ENCODE results near the gene DACH1.

Gene DACH1

DNA sequence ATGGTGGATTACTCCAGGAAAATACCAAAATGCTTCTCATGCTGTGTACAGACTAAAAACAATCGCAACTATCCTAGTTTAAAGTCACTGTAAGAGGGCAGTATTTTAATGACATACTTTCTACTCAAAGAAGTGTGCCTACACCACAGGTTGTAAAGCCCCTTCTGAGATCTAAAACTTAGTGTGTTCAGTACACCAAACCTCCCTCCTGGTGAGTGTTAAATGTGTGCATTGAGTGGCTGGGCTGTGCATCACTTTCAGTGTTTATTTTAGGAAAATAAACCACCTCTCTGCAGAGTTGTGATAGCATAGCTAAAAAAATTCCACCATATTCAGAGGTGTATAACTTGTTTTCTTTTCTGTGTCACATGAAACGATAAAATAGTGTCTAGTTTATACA lies 263.7 kb downstream of the DACH1 start:
- H3K4me3 ChIP-seq (replicated peaks; ENCODE audit: insufficient read depth, low read length) = no peak overlapping the region

GRCh38 chr13:71602344-71602743 lies 264.7 kb downstream of the DACH1 start:
- TF ChIP-seq SPI1 (IDR thresholded peaks at IDR 0.05; ENCODE audit: borderline replicate concordance, low read depth) = no peak
- Histone ChIP-seq H3K4me3 (replicated peaks; ENCODE audit: insufficient read depth, low read length) (no peak overlapping the region), H3K27ac (replicated peaks) (no peak overlapping the region), H3K27me3 (ENCODE audit: insufficient read depth, poor library complexity, severe bottlenecking) (no peaks in the 10 kb centered on the region)
- DNase-seq (ENCODE audit: low read depth in 1 of 2, low spot score in 1 of 2) = no peak

More for the DNA sequence above, 263.7 kb downstream of the DACH1 start:
- no peak overlapping the region for H3K27ac ChIP-seq (replicated peaks)
- no peaks in the 10 kb centered on the region for H3K27me3 ChIP-seq (ENCODE audit: insufficient read depth, poor library complexity, severe bottlenecking)
- TF ChIP-seq, protein P1, sequence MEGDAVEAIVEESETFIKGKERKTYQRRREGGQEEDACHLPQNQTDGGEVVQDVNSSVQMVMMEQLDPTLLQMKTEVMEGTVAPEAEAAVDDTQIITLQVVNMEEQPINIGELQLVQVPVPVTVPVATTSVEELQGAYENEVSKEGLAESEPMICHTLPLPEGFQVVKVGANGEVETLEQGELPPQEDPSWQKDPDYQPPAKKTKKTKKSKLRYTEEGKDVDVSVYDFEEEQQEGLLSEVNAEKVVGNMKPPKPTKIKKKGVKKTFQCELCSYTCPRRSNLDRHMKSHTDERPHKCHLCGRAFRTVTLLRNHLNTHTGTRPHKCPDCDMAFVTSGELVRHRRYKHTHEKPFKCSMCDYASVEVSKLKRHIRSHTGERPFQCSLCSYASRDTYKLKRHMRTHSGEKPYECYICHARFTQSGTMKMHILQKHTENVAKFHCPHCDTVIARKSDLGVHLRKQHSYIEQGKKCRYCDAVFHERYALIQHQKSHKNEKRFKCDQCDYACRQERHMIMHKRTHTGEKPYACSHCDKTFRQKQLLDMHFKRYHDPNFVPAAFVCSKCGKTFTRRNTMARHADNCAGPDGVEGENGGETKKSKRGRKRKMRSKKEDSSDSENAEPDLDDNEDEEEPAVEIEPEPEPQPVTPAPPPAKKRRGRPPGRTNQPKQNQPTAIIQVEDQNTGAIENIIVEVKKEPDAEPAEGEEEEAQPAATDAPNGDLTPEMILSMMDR (IDR thresholded peaks at IDR 0.05; ENCODE audit: insufficient read depth, low read length) = no peak
- TF ChIP-seq SPI1 (IDR thresholded peaks at IDR 0.05; ENCODE audit: borderline replicate concordance, low read depth) (no peak), REST (IDR thresholded peaks at IDR 0.05; ENCODE audit: insufficient replicate concordance, low read depth) (no peak), POLR2AphosphoS5 (IDR thresholded peaks at IDR 0.05; ENCODE audit: low read depth) (no peak), GABPA (IDR thresholded peaks at IDR 0.05; ENCODE audit: low read depth) (no peak)
- no peak for DNase-seq (ENCODE audit: low read depth in 1 of 2, low spot score in 1 of 2)

DNA sequence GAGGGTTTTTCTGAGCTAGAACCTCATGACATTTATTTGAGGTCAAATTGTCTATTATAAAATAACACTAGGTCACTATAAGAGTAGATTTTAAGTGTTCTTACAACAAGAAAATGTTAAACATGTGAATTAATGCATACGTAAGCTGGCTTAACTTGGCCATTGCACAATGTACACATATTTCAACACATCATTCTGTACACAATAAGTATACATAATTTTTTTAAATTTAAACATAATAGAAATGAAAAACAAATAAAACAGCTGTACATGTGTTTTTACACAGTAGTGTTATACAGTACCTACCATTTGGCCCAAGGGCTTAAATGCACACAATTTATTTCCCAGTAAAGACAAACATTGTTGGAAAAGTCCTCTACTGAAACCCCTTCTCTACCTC lies 269.9 kb downstream of the DACH1 start:
- no peak overlapping the region for H3K4me3 ChIP-seq (replicated peaks; ENCODE audit: insufficient read depth, low read length)
- no peak for DNase-seq (ENCODE audit: low read depth in 1 of 2, low spot score in 1 of 2)
- TF ChIP-seq, protein P1 (IDR thresholded peaks at IDR 0.05; ENCODE audit: insufficient read depth, low read length) = no peak
- TF ChIP-seq REST (IDR thresholded peaks at IDR 0.05; ENCODE audit: insufficient replicate concordance, low read depth) = no peak
- TF ChIP-seq GABPA (IDR thresholded peaks at IDR 0.05; ENCODE audit: low read depth) = no peak
- no peak for TF ChIP-seq SPI1 (IDR thresholded peaks at IDR 0.05; ENCODE audit: borderline replicate concordance, low read depth)
- H3K27ac ChIP-seq (replicated peaks) = no peak overlapping the region
- H3K27me3 ChIP-seq (ENCODE audit: insufficient read depth, poor library complexity, severe bottlenecking) = no peaks in the 10 kb centered on the region

GRCh38 chr13:71596116-71596515 lies 270.9 kb downstream of the DACH1 start:
- Histone ChIP-seq H3K27me3 (ENCODE audit: insufficient read depth, poor library complexity, severe bottlenecking) (no peaks in the 10 kb centered on the region), H3K4me3 (replicated peaks; ENCODE audit: insufficient read depth, low read length) (no peak overlapping the region), H3K27ac (replicated peaks) (no peak overlapping the region)
- TF ChIP-seq REST (IDR thresholded peaks at IDR 0.05; ENCODE audit: insufficient replicate concordance, low read depth) (no peak), GABPA (IDR thresholded peaks at IDR 0.05; ENCODE audit: low read depth) (no peak), SPI1 (IDR thresholded peaks at IDR 0.05; ENCODE audit: borderline replicate concordance, low read depth) (no peak), POLR2AphosphoS5 (IDR thresholded peaks at IDR 0.05; ENCODE audit: low read depth) (no peak)
- TF ChIP-seq, protein P1 (IDR thresholded peaks at IDR 0.05; ENCODE audit: insufficient read depth, low read length) = no peak
- no peak for DNase-seq (ENCODE audit: low read depth in 1 of 2, low spot score in 1 of 2)
